HS-5 (cell line): ENCODE measurements around the gene INHBE.
"Not testable (repeated sequence)": the region's sequence is repeated elsewhere in the genome, so short reads cannot be mapped to it uniquely, and the experiment has no call there.

Source experiments
- DNase-seq: peaks from one replicate; pipeline ENCODE4 v3.0.0-alpha.2; 2012; ENCODE audit warnings: low read depth

The INHBE gene

GRCh38 chr12:57441393-57441792 lies 13.7 kb upstream of the INHBE start:
- DNase-seq, result not testable (repeated sequence)

GRCh38 chr12:57441846-57442427 lies 13.2 kb upstream of the INHBE start:
- DNase-seq, result no peak

DNA sequence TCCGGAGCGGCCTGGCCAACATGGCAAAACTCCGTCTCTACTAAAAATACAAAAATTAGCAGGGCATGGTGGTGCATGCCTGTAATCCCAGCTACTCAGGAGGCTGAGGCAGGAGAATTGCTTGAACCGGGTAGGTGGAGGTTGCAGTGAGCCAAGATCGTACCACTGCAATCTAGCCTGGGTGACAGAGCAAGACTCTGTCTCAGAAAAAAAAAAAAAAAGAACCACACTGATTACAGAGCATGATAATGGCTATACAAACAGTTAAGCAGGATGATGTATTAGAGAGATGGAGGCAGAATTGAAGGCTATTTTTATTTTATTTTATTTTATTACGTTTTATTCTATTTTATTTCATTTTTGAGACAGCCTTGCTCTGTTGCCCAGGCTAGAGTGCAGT lies 10.8 kb upstream of the INHBE start:
- not testable (repeated sequence) for DNase-seq

- DNase-seq, result no peak
Observed at GRCh38 chr12:57444744-57445143, 10.4 kb upstream of the INHBE start.

GRCh38 chr12:57446292-57446960 lies 8.7 kb upstream of the INHBE start:
- no peak for DNase-seq

DNA sequence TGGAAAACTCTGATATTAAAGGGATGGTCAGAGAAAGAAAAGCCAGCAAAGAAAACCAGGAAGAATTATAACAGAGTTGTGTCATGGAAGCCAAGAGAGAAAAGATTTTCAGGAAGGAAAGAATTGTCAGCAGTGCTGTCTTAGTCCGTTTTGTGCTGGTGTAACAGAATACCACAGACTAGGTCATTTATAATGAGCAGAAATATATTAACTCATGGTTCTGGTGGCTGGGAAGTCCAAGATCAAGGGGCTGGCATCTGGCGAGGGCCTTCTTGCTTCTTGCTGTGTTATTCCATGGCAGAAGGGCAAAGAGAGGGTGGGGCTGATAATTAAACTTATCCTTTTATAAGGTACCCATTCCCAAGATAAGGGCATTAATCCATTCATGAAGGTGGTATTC lies 6.4 kb upstream of the INHBE start:
- DNase-seq, result no peak

DNA sequence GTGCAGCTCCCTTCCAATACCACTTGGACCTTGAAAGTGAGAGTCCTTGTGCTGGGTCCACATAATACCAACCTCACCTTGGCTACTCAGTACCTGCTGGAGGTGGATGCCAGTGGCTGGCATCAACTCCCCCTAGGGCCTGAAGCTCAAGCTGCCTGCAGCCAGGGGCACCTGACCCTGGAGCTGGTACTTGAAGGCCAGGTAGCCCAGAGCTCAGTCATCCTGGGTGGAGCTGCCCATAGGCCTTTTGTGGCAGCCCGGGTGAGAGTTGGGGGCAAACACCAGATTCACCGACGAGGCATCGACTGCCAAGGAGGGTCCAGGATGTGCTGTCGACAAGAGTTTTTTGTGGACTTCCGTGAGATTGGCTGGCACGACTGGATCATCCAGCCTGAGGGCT lies 5.7 kb upstream of the INHBE start:
- DNase-seq, result no peak

DNA sequence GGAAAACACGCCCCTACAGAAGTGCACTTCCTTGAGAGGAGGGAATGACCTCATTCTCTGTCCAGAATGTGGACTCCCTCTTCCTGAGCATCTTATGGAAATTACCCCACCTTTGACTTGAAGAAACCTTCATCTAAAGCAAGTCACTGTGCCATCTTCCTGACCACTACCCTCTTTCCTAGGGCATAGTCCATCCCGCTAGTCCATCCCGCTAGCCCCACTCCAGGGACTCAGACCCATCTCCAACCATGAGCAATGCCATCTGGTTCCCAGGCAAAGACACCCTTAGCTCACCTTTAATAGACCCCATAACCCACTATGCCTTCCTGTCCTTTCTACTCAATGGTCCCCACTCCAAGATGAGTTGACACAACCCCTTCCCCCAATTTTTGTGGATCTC lies 5.0 kb upstream of the INHBE start:
- no peak for DNase-seq

DNA sequence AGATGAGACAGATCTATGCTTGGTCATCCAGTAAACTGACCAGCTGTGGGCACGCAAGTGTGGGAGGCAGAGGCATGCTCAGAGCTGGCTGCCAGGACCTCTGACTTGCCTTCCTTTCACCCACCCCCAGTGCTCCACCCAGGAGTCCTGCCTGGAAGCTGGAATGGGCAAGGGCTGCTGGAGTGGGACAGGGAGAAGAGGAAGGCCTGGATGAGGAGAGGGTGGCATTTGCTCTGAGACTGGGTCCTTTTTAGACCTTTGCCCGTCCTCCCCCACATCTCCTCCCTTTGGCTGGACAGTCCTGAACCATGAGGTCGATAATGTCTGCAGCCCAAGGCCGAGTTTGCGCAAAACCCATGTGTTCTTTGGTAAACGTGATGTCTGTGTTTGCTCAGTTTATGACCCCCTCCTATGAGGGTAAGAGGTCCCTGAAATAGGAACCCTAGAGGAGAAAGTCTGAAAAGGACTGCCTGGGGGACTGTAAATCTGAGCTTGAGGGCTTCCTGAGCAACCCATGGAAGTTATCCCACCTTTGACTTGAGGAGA lies 3.8 kb upstream of the INHBE start:
- DNase-seq, result no peak

- no peak for DNase-seq
Observed at GRCh38 chr12:57452181-57452936, 2.7 kb upstream of the INHBE start.

DNA sequence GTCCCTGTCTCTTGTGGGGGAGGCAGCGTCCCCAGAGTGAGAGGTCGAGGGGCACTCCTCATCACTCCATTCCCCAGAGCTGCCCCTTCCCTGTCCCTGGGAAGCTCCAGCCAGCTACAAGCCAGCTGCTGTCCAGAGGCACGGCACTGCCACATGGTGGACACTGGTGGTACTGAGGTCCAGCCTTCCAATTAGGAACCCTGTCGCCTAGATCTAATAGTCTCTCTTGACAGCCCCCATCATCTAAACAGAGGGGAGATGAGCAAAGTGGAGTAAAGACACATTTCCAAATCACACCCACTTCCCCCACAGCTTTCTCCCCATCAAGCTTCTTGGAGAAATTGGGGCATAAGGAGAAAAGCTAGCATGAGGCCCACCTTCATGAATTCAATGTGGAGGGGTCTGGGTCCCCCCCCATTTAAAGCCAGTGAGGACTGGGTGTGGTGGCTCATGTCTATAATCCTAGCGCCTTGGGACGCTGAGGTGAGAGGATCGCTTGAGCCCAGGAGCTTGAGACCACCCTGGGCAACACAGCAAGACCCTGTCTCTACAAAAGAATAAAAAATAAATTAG lies 2.1 kb upstream of the INHBE start:
- DNase-seq, result no peak

DNA sequence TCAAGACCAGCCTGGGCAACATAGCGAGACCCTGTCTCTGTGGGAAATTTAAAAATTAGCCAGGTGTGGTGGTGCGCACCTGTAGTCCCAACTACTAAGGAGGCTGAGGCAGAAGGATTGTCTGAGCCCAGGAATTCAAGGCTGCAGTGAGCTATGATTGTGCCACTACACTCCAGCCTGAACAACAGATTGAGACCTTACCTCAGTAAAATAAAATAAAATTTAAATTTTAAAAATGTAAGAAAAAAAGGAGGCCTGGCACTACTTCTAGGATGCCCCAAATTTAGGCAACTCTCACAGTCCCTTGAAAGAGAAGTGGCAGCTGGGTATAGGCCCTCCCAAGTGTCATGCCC lies 918 bp upstream of the INHBE start:
- no peak for DNase-seq

DNA sequence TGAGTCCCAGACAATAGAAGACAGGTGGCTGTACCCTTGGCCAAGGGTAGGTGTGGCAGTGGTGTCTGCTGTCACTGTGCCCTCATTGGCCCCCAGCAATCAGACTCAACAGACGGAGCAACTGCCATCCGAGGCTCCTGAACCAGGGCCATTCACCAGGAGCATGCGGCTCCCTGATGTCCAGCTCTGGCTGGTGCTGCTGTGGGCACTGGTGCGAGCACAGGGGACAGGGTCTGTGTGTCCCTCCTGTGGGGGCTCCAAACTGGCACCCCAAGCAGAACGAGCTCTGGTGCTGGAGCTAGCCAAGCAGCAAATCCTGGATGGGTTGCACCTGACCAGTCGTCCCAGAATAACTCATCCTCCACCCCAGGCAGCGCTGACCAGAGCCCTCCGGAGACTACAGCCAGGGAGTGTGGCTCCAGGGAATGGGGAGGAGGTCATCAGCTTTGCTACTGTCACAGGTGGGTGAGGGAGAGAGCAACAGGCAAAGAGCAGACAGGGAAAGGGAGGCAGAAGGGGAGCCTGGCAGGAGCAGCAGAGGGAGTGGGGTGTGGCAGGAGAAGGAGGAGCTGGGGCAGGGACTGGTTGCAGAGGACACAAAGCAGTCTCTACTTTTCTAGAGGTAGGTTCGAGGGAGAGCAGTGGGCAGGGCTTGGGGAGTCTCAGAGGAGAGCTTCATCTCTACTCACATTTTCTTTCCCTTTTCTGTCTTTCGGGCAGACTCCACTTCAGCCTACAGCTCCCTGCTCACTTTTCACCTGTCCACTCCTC lies 452 bp downstream of the INHBE start:
- no peak for DNase-seq

GRCh38 chr12:57456145-57456700 lies 1.1 kb downstream of the INHBE start:
- no peak for DNase-seq

DNA sequence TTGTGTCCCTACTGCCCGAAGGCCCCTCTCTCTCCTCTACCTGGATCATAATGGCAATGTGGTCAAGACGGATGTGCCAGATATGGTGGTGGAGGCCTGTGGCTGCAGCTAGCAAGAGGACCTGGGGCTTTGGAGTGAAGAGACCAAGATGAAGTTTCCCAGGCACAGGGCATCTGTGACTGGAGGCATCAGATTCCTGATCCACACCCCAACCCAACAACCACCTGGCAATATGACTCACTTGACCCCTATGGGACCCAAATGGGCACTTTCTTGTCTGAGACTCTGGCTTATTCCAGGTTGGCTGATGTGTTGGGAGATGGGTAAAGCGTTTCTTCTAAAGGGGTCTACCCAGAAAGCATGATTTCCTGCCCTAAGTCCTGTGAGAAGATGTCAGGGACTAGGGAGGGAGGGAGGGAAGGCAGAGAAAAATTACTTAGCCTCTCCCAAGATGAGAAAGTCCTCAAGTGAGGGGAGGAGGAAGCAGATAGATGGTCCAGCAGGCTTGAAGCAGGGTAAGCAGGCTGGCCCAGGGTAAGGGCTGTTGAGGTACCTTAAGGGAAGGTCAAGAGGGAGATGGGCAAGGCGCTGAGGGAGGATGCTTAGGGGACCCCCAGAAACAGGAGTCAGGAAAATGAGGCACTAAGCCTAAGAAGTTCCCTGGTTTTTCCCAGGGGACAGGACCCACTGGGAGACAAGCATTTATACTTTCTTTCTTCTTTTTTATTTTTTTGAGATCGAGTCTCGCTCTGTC lies 1.8 kb downstream of the INHBE start:
- DNase-seq, result no peak

DNA sequence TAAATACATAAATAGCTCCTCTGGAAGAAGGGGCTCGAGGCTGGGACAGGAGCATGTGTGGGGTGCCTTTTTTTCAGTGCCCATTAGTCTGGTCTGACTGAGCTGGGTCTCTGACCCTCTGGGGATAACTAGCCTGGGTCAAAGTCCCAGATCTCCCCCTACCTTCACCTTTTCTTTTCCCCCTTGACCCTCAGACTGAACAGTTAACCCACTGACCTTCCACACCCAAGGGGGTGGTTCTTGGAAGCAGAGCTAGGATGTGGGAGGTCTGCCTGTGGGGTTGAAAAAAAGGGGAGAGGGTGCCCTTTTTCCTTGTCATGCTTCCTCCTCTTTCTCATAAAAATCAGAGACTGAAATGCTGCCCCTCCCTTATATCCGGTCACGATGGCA lies 3.6 kb downstream of the INHBE start:
- no peak for DNase-seq

GRCh38 chr12:57459055-57459749 lies 4.1 kb downstream of the INHBE start:
- peak; percentile 92 for DNase-seq

- DNase-seq, result no peak
Observed at GRCh38 chr12:57459750-57460467, 4.8 kb downstream of the INHBE start, which contains the start of gene GLI1. Gene GLI1 (plus strand): TSS chr12:57459785. CDS start chr12:57463692, 3,907 bp downstream.

DNA sequence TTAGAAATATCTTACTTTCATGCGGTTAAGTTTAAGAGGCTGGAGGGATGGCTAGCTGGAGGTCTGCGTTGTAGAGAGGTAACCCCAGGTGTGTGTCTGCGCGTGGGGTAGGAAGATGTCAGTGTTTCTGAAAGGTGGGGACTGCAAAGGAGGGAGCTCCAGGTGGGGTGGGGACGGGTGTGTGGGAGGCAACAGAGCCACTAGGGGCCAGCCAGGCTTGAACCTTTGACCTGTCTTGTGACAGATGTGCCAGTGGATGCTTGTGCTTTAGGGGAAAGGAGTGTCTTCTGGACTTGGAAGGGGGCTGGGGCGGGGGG lies 5.3 kb downstream of the INHBE start:
- no peak for DNase-seq

- DNase-seq, result no peak
Observed at GRCh38 chr12:57460841-57461275, 5.8 kb downstream of the INHBE start.
